G401.6 (cell line): ENCODE measurements around the gene SDC1.
"Not testable (repeated sequence)": the region's sequence is repeated elsewhere in the genome, so short reads cannot be mapped to it uniquely, and the experiment has no call there.

Experiments used
- FAIRE-seq: peaks from 2 replicates; lab custom pipeline; 2012; peaks lifted over from hg19 to GRCh38; lab: Jason Lieb, UNC

SDC1 gene

DNA sequence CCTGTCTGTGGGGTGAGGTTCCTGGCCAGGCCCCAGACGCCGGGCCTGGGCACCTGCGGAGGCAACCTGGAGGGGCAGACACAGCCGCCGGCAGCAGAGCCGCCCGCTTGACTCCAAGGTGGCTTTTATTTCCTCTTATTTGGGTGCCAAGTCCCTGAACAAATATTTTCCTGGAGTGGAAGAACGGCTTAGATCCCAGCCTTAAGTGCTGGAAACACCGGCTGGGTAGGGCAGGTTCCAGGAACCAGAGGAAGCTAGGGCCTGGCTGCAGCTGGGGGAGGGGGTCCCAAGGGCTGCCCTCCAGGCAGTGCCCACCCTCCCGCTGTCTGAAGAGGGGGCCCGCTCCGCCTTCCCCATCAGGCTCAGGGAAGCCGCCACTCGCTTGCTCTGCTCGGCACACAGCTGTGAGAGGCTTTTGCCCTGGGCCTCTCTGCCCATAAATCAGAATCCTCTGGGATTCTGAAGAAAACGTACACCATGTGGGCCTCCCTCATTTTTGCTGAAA is 28.2 kb downstream of the SDC1 start:
- no peak for FAIRE-seq

DNA sequence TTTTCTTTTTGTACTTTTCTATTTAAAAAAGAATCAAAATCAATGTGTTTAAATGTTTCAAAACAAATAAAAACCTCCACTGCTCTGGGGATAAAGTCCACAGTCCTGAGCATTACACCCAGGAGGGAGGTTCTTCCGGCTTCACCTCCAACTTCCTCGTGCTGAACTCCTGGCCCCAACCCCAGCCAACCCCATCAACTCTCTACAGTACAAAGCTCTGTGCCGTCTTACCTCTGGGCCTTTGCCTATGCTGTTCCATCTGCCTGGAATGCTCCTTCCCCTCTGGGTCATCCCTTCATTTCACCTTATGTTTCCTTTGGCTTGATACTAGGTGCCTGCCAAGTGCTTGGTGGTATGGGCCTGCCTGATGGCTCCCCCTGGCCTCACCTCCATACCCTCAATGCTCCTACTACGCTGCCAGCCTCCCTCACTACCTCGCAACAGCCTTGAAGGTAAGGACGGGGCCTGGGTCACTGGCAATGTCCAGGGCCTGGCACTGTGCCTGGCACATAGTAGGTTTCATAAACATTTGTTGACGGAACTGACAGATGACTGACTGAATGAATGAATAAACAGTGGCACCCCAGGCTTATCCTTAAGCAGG is 28.8 kb downstream of the SDC1 start:
- no peak for FAIRE-seq

DNA sequence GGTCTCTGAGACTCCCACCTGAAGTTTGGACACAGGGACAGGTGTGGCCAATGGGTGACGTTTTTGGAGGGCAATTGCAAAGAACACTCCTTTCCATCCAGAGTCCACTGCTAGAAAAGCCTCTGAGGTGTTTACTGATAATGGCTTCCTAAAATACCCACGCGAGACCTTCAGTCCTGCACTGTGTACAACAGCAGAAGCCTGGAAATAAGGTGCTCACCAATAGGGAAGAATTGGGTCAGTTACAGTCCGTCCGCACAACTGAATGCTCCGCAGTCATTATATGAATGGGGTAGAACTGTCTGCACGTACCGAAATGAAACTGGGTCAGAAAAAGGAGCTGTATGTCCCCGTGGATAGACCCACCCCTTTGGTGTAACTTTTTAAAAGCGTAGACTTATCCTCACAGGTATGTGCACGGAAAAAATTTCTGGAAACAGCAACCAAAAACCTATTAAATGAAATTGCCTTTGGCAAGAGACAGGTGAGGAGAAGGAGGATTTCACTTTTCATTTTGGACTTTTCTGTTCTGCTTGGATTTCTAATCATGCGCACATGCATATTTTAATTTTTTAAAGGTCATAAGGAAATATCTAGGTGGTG is 29.4 kb downstream of the SDC1 start:
- FAIRE-seq: no peak

DNA sequence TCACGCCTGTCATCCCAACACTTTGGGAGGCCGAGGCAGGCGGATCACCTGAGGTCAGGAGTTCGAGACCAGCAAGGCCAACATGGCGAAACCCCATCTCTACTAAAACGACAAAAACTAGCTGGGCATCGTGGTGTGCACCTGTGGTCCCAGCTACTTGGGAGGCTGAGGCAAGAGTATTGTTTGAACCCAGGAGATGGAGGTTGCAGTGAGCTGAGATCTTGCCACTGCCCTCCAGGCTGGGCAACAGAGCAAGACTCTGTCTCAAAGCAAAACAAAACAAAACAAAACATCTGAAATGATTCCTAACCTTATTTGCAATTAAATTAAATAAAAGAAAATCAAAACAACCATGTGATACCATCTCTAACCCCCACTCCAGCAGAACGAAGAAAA is 29.9 kb downstream of the SDC1 start:
- not testable (repeated sequence) for FAIRE-seq

DNA sequence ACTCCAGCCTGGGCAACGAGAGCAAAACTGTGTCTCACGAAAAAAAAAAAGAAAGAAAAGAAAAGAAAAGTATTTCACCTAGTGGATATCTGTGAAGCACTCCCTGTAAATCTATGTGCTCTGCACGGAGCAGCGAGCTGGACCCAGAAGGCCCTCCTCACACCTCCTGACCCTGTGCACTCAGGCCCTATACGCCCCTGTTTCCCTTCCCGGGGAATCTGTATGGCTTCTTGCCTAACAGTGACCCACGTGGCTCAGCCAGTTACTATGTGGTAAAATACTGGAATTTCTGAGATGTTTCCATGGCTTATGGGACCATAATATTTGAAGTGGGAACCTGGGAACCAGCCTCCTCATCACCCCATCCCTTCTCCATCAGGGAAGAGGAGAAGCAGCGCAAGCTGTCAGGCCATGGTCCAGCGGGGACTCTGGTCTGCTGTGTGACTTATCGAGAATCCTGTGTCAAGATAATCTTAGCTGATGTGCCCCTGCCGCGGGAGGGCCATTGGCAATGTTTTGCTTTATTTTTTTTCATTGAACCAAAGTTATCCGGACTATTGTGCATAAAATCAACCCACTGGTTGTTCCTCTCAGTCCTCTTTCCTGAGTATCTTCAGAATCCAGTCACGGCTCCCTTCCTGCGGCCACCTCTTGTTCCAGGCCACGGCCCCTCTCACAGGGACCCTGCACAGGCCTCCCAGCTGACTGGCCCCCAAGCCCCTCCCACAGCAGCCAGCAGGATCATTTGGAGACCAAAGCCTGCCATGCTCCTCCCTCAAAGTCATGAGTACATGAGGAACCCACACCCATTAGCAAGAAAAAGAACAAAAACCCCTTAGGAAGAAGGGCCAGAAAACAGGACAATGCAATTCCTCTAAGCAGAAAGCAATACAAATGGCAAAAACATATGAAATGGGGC is 30.6 kb downstream of the SDC1 start:
- no peak for FAIRE-seq

DNA sequence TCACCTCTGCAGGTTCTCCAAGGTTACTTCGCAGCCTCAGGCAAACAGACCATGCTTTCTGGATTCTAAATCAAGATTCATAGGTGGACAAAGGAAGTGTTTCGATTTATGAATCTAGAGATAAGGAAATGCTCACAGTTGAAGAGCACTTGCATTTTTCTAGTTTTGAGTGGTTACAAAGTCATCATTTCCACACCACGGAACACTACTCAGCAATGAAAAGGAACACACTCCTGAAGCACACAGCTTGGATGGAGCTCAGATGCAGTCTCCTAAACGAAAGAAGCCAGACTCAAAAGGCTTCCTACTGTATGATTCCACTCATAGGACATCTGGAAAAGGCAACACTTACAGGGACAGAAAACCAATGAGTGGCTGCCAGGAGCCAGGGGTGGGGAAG is 31.7 kb downstream of the SDC1 start:
- no peak for FAIRE-seq

DNA sequence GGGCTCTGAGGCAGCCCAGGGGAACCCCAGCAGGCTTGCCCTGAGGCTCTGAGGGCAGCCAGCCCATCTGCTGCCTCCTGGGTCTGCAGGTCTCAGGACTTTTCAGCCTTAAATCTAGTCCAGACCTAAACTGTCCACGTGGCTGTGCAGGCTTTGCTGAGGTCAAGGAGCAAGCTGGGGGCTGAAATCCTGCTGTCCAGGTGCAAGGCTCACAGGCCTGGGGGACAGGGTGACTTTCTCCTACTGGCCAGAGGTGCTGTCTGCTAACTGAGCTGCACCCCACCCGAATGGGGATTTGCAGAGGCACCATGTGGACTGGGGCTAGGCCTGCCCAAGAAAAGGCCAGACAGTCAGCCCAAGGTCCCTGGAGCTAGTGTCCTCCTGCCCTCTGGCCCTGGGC is 32.1 kb downstream of the SDC1 start:
- FAIRE-seq: no peak

DNA sequence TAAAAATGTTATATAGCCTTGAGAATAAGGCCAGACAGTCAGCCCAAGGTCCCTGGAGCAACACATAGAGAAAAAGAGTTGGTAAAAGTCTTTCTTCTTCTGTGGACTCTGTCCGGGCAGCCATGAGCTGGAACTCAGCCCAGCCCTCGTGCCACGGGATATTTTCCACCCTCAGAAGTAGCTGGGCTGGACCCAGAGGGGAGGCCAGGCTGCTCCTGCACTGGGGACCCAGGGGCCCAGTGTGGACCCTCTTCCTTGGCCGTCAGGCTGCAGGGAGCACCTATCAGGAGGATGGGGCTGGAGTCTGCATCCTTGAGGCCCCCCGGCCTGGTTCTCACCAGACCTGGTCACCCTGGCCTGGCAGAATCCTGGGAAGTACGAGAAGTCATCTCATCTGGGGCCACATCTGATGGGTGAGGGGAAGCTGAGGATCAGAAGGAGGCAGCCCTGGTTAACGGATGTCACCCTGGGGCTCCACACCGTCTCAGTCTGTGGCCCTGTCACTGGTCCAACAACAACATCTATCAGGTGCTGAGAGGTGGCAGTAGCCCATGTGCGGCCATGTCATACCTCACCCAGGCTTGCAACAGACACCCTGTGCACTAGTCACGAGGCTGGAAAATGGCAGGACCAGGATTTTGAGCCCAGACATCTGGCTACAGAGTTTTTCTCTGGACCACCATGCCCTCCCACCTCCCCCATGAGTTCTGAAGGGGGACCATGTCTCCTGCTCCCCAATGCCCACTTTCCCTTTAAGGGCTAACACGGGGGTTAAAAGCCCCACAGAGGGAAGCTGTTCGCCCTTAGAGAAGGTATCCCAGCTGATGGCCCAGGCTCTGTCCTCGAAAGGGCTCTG is 33.0 kb downstream of the SDC1 start:
- no peak for FAIRE-seq

DNA sequence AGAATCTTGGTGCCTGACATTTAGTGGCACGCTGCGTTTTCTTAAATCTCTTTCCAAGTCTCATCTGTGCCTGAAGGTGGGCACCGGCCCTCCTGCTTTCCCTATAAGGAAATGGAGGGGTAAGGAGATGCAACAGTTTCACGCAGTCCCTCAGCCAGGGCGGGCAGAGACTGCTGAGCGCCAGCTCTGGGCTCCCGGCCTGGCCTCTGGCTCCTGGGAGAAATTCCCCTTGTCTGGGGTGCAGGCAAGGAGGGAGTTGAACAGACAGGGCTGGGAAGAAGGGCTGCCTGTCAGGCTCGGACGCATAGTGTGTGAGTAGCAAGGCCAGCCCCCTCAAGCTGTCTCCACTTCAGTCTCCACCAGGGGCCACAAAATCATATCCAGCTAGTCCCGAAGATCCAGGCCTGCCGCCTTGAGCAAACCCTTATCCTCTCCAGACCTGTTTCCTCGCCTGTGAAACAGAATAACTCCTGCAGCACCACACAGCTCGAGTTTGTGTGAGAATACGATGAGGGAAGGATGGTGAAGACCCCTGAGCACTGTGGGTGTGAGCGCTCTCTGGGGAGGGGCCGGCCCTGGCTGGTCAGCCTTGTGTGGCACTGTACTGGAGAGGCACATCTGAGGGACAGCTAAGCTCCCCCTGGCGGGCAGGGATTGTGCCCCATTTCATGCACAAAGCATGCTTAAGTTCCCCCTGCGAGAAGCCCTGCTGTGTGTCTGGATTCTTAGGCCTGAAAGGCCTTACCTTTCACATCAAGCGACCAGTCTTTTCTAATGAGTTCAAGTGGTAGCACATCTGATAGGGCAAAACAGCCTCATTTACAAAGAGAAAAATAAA is 33.8 kb downstream of the SDC1 start:
- no peak for FAIRE-seq

DNA sequence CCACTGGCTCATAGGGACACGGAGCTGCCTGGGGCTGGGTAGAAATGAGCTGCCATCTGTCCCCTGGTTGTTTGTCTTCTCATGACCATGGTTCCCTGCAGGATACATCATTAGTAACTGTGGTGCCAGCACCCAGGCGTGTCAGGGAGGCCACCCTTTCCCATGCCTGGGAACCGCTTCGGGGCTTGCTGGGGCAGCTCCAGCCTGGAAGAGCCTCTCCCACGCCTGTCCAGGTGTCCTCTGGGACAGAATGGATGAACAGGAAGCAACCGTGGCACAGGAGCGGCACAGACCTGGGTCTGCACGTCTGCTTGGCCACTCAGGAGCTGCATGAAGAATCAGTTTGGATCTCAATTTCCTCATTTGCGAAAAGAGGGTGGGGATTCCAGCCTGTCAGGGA is 34.8 kb downstream of the SDC1 start:
- FAIRE-seq: no peak

DNA sequence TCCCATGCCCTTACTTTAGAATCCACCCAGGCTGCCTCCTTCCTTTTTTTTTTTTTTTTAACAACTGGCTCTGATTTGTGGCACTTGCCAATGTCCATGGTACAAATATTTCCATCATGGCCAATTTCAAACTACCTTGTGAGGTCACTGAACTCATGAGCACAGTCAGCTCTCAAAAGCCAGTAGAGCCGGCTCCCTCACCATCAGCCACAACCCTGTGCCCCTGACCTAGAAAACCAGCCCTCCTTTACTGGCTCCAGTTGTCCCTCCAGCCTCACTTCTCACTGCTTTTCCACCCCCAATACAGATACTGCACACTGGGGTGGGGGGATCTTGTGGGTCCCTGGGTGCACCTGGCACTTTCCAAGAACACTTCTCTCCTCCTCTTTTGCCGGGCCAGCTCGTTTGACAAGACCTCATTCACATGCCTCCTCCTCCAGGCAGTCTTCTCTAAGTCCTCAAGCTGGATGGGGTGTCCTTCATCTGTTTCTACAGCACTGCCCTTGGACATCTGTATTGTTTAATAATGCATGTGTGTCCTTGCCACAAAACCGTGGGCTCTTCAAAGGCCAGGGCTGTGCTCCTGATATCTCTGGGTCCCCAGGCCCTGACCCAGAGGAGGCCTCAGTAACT is 35.5 kb downstream of the SDC1 start:
- no peak for FAIRE-seq

DNA sequence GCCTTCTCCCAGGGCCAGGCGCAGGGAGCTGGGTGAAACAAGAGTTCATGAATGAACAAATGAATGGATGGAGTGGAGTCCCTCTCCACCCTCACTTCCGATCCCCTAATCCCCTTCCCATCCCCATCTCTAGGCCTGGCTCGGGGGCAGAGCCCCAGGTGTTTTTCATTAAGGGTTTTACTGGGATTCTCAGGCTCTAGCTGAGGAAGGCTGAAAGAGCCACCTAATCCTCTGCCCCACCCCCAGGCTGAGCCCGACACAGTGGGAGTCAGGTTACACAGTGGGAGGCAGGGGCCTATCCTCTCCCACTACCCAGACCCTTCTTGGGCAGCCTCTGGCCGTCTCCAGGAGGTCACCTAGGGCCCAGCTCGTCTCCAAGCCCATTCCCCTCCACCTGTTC is 36.1 kb downstream of the SDC1 start:
- FAIRE-seq: no peak

DNA sequence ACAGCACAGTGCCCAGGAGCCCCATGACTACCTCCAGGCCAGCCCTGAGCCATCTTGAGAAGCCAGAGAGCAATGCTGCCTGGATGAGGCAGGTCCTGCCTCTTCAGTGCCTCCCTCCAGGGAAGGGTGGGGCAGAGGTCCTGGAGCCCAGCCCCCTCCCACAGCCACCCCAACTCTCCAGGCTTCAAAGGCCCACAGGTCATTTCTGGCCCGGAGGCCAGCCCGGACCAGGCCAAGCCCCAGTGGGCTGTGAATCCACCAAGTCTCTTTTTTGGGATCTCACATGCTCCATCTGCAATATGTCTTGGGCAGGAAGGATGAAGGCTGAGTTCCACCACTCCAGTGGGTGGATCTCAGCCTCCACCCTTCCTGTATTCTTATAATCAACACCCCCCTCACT is 36.7 kb downstream of the SDC1 start:
- no peak for FAIRE-seq

DNA sequence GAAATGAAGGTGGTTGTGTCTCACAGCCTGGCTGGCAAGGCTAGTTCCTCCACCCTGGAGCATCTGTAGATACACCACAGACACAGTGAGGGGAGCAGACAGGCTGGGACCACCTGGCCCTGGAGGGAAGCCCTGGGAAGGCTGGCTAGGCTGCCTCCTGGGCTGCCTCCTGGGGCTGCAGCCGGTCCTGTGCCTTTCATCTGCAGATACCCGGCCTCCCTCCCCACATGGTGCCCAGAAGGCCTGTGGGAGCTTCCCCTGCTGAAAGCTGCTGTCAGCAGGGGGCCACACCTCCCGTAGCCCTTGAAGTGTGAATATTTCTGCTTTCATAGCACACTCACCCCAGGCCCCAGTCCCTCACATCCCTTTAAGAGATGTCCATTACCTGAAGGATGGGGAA is 37.6 kb downstream of the SDC1 start:
- FAIRE-seq: no peak

DNA sequence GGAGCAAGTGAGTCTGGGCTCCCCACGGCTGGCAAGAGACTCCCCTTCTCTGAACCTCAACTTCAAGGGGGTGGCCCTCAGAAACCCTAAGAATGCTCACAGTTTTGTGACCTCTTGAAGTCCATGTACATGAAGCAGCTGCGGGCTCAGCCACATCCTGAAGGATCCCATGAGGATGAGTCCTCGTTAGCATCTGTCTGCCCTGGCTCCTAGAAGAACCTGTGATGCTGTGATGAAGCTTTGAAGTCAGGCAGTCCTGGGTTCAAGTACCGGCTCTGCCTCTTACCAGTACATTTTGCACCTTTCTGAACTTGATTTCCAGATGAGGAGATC is 38.1 kb downstream of the SDC1 start:
- FAIRE-seq: no peak

DNA sequence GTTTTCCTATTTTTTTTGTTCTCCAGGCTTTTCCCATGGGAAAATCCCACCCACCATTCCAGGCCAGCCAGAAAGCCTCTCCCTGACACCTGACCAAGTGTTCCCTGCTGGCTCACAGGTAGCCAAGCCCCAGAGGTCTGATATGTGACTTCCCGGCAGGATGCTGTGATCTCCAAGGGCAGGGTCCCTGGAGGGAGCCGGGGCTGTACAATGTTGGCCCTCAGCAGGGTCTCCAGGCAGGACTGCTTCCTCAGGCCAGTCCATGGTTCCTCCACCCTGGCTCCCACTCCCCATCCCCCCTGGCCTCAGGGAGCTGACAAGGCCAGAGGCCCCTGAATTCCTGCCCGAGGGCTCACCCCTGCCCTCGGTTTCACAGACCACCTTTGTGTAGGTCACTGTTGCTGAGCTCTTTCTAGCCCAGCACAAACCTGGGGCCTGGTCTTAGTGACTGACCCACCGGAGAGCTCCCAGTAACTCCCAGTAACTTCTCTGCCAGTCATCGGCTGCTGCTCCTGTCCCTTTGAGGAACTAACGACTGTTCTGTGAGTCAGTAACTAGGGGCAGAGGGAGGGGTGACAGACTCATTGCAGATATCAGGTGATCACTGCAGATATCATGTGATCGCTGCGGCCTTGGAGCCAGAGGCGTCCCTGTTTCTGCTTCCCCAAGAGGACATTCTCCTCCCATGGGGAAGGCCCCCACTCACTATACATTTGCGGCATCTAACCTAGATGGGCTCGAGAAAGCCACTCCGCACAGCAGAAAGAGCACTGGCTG is 38.7 kb downstream of the SDC1 start:
- no peak for FAIRE-seq

DNA sequence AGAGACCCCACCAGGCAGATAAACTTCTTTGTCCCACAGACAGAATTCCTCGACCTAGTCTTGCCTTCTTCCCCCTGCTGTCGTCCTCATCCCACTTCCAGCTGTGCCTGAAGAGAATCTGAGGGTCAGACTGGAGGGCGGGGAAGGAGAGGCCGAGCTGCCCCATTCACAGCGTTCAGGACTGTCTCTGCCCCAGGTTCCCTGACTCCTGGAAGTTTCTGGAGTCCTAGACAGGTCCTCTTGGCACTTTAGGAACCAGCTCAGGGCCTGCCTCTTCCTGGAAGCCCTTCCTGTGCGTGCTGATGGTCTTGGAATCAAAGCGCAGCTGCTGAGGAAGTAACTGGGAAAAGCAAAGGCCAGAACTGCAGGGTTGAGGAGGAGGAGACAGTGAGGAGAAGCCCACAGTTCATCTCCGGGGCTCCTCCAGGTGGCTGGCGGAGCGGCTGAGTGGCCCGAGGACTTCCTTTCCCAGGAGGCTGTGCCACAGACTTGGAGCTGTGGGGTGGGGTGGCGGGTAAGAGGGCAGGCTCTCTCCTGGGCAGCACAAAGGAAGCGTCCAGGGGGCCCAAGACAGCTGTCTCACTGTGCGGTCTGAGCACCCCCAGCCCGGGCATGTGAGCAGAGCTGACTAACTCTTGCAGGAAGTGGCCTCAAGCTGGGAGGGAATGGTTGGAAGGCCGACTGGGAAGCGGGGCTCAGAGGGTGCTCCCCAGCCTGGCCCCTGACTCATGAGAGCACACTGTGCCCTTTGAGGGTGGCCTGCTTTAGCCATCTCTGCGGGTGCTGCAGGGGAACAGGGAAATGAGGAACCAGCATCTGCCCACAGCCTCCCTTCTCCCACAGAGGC is 39.5 kb downstream of the SDC1 start:
- FAIRE-seq: no peak

DNA sequence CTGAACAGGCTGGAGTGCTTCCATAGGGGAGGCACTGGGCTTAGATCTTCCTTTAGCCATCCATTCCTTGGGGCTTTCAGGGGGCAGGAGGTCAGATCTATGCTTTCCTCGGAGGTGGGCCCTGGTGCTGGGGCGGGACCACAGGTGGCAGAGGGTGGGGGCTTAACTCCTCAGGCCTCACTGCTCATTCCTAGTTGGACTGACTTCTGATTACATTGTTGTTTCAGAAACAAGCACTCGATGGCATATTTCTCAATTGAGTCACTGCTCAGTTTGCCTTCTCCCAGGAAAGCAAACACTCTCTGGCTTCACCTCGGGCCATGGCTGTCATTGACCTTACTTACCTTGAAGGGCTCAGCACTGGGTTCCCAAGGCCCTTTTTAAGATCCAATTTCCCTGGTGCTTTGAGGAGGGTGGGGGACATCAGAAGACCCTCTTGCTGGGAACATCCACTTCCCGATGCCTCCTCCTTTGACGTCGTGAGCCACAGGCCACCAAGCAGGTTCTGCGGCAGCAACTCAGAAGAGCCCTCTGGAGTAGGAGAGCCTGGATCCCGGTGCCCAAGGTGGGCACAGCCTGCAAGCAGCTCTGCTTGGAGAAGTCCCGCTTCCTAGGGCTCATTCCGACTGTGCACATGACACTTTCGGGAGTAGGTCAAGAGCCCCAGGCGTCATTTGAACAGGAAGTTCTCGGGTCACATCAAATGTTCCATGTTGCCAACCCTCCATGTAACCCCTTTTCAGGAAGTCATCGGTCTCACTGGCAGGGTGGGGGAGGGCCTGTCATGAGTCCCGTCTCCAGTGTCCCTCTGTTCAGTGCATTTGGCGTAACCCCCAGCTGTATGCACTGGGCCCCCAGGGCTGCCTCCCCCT is 40.6 kb downstream of the SDC1 start:
- no peak for FAIRE-seq
